CD4-positive, alpha-beta T cell (primary cell): ENCODE results near the gene MPP3. TPM values are rescaled to one million over a fixed set of nuclear protein-coding genes. Genes with fewer than 3 reads are reported as not detected.

Experiments
- ATAC-seq: fragments of 200-7000 bp; cut with Tn5 transposase; one replicate; pipeline ENCODE4 v1.10.0; 2022; ENCODE audit warnings: mild to moderate bottlenecking; ENCODE audit not compliant: poor library complexity
- CTCF ChIA-PET: fragments of 350-600 bp; sonication (Branson Sonifier 250); formaldehyde crosslinking; loops from one replicate; lab custom pipeline; 2021; ENCODE audit warnings: antibody characterized with exemption, inconsistent platforms; lab: Charles Lee
- POLR2A ChIA-PET: fragments of 350-600 bp; sonication (Branson Sonifier 250); formaldehyde crosslinking; loops from one replicate; lab custom pipeline; 2021; ENCODE audit warnings: antibody characterized with exemption, inconsistent platforms; lab: Charles Lee
- DNase-seq, 14 experiments: peaks; one replicate each; pipeline ENCODE4 v3.0.0-alpha.2; 2013 to 2020; ENCODE audit warnings: mixed read lengths in 2 of 14
- H3K27ac ChIP-seq, 2 donors: one replicate each; pipeline versions ENCODE4 v1.5.1 to v1.7.0; 2013; ENCODE audit warnings: low read length in 2 of 2, low read depth in 1 of 2, mild to moderate bottlenecking in 1 of 2
- H3K27me3 ChIP-seq, 2 experiments: 1 replicate in 1 of 2; 2 replicates in 1 of 2; pipeline versions ENCODE4 v1.6.1 to v1.7.0; 2013; ENCODE audit warnings: low read length in 2 of 2, control low read depth in 1 of 2, mild to moderate bottlenecking in 1 of 2, moderate library complexity in 1 of 2; ENCODE audit not compliant: insufficient read depth in 2 of 2, control insufficient read depth in 1 of 2
- H3K36me3 ChIP-seq: one replicate; pipeline ENCODE4 v1.6.1; 2013; ENCODE audit warnings: low read length, control low read depth; ENCODE audit not compliant: insufficient read depth
- H3K4me1 ChIP-seq: one replicate; pipeline ENCODE4 v1.6.1; 2013; ENCODE audit warnings: low read length, control low read depth; ENCODE audit not compliant: insufficient read depth
- H3K4me3 ChIP-seq: one replicate; pipeline ENCODE4 v1.5.1; 2013; ENCODE audit warnings: mild to moderate bottlenecking, low read length, moderate library complexity
- H3K9me3 ChIP-seq, 2 experiments: 1 replicate in 1 of 2; 2 replicates in 1 of 2; pipeline versions ENCODE4 v1.6.1 to v1.7.0; 2013; ENCODE audit warnings: low read length in 2 of 2, mild to moderate bottlenecking in 2 of 2, control low read depth in 1 of 2, moderate library complexity in 1 of 2; ENCODE audit not compliant: control insufficient read depth in 1 of 2, insufficient read depth in 1 of 2
- H3K27ac Mint-ChIP-seq: one replicate; pipeline ENCODE4 v1.8.0; 2020; ENCODE audit warnings: mixed read lengths
- H3K27me3 Mint-ChIP-seq: one replicate; pipeline ENCODE4 v1.8.0; 2021; ENCODE audit warnings: mixed read lengths
- H3K36me3 Mint-ChIP-seq: one replicate; pipeline ENCODE4 v1.8.0; 2021; ENCODE audit warnings: low read depth, mixed read lengths
- H3K4me1 Mint-ChIP-seq: one replicate; pipeline ENCODE4 v1.8.0; 2021; ENCODE audit warnings: low read depth, mixed read lengths
- H3K4me3 Mint-ChIP-seq: one replicate; pipeline ENCODE4 v1.8.0; 2020; ENCODE audit warnings: mild to moderate bottlenecking, mixed read lengths
- H3K9me3 Mint-ChIP-seq: one replicate; pipeline ENCODE4 v1.8.0; 2020; ENCODE audit warnings: mixed read lengths
- CTCF ChIP-seq: fragments of 200-600 bp; IDR thresholded peaks from one replicate; pipeline ENCODE4 v1.8.0; 2022; ENCODE audit warnings: antibody characterized with exemption, mild to moderate bottlenecking
- intact Hi-C, 2 experiments: fragments of 100-400 bp; cut with DNase I in 1 of 2; cut with micrococcal nuclease in 1 of 2; formaldehyde crosslinking; loops; one replicate each; pipeline versions ENCODE4 v1.15.1 to v1.9.0; 2023 to 2025; cut with DNase I, micrococcal nuclease
- total RNA-seq, 174 experiments: library from RNA in 2 of 174; stranded (reverse) in 2 of 174; gene quantifications; one replicate each; pipeline ENCODE4 v1.2.3 and lab custom pipeline; 2021 to 2026

Gene MPP3
- total RNA-seq, 2 experiments from 2014 or later: 0.14 TPM; not detected in 1

- H3K27ac Mint-ChIP-seq: no peak overlapping the region
- no peaks in the 10 kb centered on the region for H3K36me3 Mint-ChIP-seq
- ChIA-PET POLR2A (no interaction called here), CTCF (interaction anchor here (1.5 to 1.8 kb wide), 3 partner anchors 33 to 164 kb away, joined by 5 to 6 read pairs (median 6); no protein-coding TSS in a partner anchor)
- no peak for TF ChIP-seq CTCF
- intact Hi-C loops: loop anchor here (1.0 to 2.0 kb wide), 4 partner anchors 117 to 164 kb away; no protein-coding TSS in a partner anchor
- no peak overlapping the region for H3K27ac ChIP-seq
- no peak for ATAC-seq
- no peaks in the 10 kb centered on the region for H3K36me3 ChIP-seq
- no peaks in the 10 kb centered on the region for H3K9me3 Mint-ChIP-seq
- H3K27me3 ChIP-seq: no peaks in the 10 kb centered on the region
- no peak overlapping the region for H3K4me3 ChIP-seq
- H3K4me1 Mint-ChIP-seq: no peaks in the 10 kb centered on the region
- H3K9me3 ChIP-seq: no peaks in the 10 kb centered on the region
- peaks cover 8% of the 10 kb centered on the region for H3K4me1 ChIP-seq
- no peak for DNase-seq
- H3K27me3 Mint-ChIP-seq: peaks cover 16% of the 10 kb centered on the region
- H3K4me3 Mint-ChIP-seq: no peak overlapping the region
These were observed 44.7 kb upstream of the MPP3 start for GRCh38 chr17:43877451-43878155.

GRCh38 chr17:43877031-43877430, 44.1 kb upstream of the MPP3 start:
- no peak for TF ChIP-seq CTCF
- no peaks in the 10 kb centered on the region for H3K4me1 Mint-ChIP-seq
- POLR2A ChIA-PET: no interaction called here
- H3K9me3 Mint-ChIP-seq: no peaks in the 10 kb centered on the region
- H3K36me3 ChIP-seq: no peaks in the 10 kb centered on the region
- DNase-seq: no peak
- H3K36me3 Mint-ChIP-seq: no peaks in the 10 kb centered on the region
- H3K9me3 ChIP-seq: no peaks in the 10 kb centered on the region
- ATAC-seq: no peak
- H3K4me3 ChIP-seq: no peak overlapping the region
- no peak overlapping the region for H3K4me3 Mint-ChIP-seq
- no peak overlapping the region for H3K27ac ChIP-seq
- peaks cover 22% of the 10 kb centered on the region for H3K27me3 Mint-ChIP-seq
- intact Hi-C loops: no loop called here
- peaks cover 0 to 3% of the 10 kb centered on the region in 2 experiments for H3K27me3 ChIP-seq
- no peak overlapping the region for H3K27ac Mint-ChIP-seq
- peaks cover 8% of the 10 kb centered on the region for H3K4me1 ChIP-seq
- CTCF ChIA-PET: no interaction called here

- Histone ChIP-seq H3K36me3 (no peaks in the 10 kb centered on the region), H3K4me1 (peaks cover 8% of the 10 kb centered on the region), H3K4me3 (no peak overlapping the region), H3K27ac (no peak overlapping the region), H3K27me3 (peaks cover 1 to 3% of the 10 kb centered on the region in 2 experiments), H3K9me3 (no peaks in the 10 kb centered on the region)
- no peaks in the 10 kb centered on the region for H3K9me3 Mint-ChIP-seq
- CTCF ChIA-PET: no interaction called here
- no peak overlapping the region for H3K4me3 Mint-ChIP-seq
- TF ChIP-seq CTCF: no peak
- POLR2A ChIA-PET: no interaction called here
- no peak overlapping the region for H3K27ac Mint-ChIP-seq
- H3K27me3 Mint-ChIP-seq: peaks cover 28% of the 10 kb centered on the region
- DNase-seq (no peak), ATAC-seq (no peak)
- intact Hi-C loops: no loop called here
- no peaks in the 10 kb centered on the region for H3K4me1 Mint-ChIP-seq
- no peaks in the 10 kb centered on the region for H3K36me3 Mint-ChIP-seq
These were observed 42.7 kb upstream of the MPP3 start for GRCh38 chr17:43875476-43876147.
